Measurements from ENCODE around the gene HERC4.
"Not testable (repeated sequence)": the region's sequence is repeated elsewhere in the genome, so short reads cannot be mapped to it uniquely, and the experiment has no call there.

HERC4 gene

DNA sequence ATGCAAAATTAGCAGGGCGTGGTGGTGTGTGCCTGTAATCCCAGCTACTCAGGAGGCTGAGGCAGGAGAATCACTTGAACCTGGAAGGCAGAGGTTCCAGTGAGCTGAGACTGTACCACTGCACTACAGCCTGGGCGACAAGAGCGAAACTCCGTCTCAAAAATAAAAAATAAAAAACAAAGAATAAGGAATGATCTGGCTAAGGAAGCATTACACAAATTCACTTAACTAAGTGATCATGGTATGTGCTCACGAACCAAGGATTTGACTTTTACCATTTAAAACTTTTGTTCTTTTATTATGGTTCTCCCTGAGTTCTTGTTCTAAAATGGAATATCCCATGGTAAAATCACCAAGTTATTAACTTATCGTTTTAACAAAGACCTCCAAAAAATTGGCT, 119.5 kb downstream of the HERC4 start:
- DNase-seq: no peak

DNA sequence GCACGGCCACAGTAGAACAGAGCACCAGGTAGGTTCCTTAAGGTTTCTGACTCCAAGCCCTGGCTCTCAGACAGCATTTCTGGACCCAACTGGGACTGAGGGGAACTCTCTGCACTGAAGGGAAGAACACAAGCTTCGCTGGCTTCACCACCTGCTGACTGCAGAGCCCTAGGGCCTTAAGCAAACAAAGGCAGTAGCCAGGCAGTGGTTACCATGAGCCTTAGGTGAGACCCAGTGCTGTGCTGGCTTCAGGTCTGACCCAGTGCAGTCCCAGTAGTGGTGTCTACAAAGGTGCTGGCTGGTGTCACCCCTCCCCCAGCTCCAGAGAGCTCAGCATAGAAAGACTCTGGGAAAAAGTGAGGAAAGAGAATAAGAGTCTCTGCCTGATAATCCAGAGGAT, 131.2 kb downstream of the HERC4 start:
- DNase-seq: no peak

DNA sequence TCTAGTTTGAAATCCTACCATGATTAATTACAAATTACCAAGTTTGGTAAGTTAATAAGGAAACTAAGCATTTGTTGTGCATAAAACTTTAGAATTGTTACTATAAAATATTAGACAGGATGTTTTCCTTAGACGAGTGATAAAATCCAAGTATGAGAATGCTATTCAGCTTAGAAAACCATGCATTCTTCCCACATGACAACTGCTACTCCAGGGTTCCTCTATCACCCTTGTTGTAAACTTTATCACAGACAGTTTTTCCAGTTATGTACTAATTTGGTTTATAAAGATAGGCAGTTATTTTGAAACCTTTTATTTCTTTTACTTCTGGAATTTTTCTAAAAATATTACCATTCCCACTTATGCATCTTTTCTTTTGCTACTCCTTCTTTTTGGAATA, 138.7 kb downstream of the HERC4 start:
- no peak for DNase-seq

DNA sequence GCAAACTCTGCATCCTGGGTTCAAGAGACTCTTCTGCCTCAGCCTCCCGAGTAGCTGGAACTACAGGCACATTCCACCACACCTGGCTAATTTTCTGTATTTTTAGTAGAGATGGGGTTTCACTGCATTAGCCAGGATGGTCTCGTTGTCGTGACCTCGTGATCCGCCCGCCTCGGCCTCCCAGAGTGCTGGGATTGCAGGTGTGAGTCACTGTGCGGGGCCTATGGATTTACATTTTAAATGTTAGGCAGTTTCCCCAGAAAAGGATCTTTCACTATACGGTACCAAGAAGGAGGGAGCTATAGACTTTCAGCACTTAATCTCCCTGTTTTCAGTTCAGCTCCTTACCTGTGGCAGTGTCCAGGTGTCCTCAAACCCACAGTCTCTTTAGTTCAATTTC, 139.9 kb downstream of the HERC4 start:
- no peak for DNase-seq

DNA sequence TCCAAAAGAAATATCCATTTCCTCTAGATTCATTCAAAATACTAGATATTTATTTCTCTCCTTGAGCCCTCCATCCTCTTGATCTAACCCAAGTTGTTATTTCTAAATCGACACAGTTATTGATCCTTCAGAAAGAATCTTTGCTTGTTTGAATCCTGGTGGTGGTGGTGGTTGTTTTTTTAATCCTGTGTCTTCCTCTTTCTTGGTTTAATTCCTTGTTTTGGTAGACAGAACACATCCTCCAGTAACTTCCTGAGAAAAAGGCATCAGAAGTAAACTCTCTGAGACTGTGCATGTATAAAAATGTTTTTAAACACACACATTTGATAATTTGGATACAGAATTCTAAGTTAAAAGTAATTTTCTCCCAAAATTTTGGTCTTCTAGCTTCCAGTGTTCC, 140.7 kb downstream of the HERC4 start:
- no peak for DNase-seq

DNA sequence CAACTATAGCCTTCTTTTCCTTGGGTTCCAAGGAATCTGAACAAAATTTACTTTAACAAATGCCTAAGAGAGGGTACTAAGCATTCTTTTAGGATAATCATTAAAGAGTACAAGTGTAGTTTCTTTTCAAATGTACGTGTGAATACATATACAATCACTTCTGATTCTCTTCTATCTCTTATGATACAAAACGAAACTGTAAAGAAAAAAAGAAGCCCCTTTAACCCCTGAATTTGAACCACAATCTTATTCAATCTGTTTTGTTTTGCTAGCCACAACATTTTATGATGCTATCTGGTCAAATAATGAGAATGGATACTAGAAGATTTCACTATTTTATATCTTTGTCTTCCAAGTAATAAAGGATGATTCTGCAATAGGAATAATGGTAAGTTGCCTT, 141.9 kb downstream of the HERC4 start:
- DNase-seq: no peak

DNA sequence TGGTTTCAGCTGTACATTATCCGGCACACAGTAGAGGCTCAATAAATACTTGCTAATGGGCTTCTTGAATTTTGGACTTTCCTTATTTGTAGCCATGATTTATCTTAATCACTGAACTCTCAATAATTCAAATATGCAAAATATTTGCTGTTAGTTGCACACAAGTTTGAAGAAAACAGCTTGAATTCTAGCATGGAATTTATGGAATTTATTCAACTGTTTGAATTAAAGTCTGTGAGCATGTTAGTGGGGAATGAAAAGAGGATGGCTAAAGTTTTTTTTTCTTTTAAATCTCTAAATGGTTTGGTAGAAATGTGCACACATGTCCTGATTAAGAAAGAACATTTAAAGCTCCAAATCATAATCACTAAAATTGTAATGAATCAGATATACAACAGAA, 148.1 kb downstream of the HERC4 start:
- DNase-seq: no peak

DNA sequence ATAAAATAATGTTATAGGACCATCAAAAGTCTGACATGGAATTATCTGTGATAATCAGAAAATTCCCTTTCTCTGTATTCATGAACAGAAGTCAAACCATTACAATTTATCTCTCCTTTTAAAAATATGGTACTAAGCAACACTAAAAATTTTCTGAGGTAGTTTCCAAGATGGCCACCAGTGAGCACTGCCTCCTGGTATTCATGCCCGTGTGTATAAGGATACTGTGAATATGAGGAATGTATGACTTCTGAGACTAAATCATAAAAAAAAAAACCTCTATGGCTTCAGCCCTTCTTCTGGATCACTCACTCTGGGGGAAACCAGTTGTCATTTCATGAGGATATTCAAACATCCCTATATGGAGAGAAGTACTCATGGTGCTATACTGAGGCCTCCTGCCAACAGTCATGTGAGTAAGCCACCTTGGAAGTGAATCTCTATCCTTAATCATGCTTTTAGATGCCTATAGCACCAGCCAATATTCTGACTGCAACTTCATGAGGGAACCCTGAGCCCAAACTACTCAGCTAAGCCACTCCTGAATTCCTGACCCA, 149.6 kb downstream of the HERC4 start:
- no peak for DNase-seq

DNA sequence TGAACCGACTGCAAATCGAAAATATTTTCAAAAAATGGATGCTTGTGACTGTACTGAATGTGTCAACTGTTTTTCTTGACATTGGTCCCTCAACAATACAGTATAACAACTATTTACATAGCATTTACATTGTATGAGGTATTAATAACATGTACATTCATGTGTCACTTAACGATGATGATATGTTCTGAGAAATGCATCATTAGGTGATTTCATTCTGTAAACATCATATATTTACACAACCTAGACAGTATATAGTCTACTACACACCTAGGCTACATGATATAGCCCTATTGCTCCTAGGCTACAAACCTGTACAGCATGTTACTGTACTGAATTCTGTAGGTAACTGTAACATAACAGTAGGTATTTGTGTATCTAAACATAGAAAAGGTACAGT, 150.9 kb downstream of the HERC4 start:
- DNase-seq: no peak

DNA sequence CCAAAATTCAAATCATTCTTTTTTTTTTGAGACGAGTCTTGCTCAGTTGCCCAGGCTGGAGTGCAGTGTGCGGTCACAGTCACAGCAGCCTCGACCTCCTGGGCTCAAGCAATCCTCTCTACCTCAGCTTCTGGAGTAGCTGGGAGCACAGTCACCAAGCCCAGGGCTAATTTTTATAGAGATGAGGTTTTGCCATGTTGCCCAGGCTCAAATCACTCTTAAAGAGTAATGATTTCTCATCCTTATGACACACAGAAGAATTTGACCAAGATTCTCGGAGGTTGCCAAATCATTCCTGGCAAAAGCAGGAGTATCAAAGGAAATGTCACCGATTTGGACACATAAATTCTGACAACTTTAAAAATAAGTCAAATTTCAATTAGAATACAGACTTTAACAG, 151.5 kb downstream of the HERC4 start:
- no peak for DNase-seq

DNA sequence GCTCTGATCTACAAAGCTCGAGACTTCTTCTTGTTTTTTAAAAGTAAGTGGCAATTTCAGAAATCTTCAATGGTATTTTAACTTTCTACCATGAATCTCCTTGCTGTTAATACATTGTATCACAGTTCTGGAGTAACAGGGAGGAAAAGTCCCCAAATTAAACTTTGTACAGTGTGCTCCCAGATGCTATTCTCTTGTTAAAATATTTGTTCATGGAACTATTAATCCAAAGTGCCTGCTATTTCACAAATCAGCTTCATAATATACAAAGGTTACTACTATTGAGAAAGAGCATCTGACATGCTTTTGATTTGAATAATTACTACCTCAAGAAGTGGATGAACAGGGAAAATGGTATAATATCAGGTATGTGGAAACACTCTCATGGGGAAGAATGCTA, 154.0 kb downstream of the HERC4 start:
- no peak for DNase-seq

DNA sequence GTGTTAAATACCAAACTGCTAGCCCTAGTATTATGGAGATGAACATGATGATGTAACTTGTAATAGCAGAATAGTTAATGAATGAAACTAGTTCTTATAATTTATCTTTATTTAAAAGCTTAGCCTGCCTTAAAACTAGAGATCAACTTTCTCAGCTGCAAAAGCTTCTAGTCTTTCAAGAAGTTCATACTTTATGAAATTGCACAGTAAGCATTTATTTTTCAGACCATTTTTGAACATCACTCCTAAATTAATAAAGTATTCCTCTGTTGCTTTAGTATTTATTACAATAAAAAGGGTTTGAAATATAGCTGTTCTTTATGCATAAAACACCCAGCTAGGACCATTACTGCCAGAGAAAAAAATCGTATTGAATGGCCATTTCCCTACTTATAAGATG, 157.4 kb downstream of the HERC4 start:
- DNase-seq: no peak

DNA sequence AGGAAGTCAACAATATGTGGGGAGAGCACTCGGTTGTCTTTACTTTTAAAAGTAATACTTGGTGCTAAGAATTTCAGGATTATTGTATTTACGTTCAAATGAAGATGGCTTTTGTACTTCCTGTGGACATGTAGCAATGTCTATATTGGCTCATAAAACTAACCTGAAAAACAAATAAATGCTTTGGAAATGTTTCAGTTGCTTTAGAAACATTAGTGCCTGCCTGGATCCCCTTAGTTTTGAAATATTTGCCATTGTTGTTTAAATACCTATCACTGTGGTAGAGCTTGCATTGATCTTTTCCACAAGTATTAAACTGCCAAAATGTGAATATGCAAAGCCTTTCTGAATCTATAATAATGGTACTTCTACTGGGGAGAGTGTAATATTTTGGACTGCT, 157.9 kb downstream of the HERC4 start:
- no peak for DNase-seq

DNA sequence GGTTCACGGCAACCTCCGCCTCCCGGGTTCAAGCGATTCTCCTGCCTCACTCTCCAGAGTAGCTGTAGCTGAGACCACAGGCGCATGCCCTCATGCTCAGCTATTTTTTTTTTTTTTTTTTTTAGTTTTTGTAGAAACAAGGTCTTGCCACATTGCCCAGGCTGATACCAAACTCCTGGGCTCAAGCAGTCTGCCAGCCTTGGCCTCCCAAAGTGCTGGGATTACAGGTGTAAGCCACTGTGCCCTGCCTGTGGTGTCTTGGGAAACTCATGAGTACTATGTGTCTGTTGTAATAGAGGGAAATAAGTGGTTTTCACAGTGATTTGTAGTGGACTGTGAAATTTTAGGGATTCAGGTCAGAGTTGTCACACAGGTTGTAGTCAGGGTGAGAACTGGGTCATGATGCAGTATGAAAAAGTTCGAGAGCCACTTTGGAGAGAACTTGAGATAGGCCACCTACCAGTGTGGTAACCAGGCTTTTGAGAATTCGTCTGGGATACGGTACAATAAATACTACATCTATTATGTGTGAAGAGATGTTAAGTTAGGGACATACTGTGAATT, 160.2 kb downstream of the HERC4 start:
- no peak for DNase-seq

DNA sequence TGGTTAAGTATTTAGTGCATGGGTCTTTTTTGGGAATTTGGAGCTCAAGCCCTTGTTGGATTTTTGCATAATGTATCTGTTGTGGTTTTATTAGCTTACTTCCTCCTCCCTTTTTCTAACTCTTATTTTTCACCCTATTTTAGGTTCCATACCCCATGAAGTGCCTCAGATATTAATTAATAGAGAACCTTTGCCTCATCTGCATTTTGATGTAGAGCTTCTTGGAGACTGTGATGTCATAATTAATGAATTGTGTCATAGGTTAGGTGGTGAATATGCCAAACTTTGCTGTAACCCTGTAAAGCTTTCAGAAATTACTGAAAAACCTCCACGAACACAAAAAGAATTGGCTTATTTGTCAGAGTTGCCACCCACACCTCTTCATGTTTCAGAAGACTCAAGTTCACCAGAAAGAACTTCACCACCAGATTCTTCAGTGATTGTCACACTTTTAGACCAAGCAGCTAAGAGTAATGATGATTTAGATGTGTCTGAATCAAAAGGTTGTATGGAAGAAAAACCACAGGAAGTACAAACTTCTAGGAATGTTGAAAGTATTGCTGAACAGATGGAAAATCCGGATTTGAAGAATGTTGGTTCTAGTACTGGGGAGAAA, 162.6 kb downstream of the HERC4 start:
- no peak for DNase-seq

DNA sequence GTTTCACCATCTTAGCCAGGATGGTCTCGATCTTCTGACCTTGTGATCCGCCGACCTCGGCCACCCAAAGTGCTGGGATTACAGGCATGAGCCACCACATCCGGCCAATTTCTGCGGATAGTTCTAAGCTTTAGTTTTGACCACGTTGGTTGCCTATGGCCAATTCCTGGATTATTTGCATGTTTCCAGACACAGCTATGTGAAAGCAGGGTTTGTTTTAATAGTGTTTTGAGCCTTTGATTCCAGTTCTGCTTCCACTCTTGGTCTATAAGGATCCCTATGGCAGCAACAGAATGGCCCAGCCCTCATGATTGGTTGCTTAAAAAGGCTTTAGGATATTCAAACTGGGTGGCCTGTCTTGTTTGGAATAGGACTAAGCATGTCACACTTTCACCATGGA, 171.5 kb downstream of the HERC4 start:
- no peak for DNase-seq

DNA sequence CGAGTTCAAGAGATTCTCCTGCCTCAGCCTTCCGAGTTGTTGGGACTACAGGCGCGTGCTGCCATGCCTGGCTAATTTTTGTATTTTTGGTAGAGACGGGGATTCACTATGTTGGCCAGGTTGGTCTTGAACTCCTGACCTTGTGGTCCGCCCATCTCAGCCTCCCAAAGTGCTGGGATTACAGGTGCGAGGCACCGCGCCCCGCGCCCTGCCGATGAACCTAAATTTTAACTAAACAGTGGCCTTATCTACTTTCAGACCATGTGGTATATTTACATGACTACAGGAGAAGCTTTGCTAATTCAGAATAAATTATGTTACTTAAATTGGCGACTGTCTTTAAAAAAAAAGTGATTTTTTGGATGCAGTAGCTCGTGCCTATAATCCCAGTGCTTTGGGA, 181.4 kb downstream of the HERC4 start:
- no peak for DNase-seq

DNA sequence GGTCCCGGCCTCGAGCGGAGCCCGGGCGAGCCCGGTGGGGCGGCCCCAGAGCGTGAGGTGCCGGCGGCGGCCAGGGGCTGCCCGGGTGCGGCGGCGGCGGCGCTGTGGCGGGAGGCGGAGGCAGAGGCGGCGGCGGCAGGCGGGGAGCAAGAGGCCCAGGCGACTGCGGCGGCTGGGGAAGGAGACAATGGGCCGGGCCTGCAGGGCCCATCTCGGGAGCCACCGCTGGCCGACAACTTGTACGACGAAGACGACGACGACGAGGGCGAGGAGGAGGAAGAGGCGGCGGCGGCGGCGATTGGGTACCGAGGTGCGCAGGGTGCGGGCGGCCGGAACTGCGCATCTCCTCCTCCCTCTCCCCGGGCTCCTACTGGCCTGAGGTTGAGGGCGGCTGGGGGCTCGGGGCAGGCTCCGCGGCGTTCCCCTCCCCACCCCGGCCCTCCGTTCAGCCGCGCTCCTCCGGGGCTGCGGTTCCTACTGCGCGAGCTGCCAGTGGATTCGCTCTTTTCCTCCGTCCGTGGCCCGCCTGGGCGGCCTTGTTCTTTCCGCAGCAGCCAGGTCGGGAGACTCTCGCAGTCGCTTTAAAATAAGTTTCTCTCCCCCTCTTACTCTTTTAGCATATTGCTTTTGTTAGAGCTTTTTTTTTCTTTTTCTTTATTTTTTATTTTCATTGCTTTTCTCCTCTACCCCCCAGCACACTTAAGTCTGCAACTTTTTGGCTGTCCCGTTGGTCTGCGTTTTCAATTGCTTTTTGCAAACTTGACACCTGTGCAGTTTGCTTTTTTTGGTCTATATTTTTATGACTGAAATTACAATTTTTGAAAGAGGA, 190.0 kb downstream of the HERC4 start:
- peak; percentile 85 for DNase-seq

DNA sequence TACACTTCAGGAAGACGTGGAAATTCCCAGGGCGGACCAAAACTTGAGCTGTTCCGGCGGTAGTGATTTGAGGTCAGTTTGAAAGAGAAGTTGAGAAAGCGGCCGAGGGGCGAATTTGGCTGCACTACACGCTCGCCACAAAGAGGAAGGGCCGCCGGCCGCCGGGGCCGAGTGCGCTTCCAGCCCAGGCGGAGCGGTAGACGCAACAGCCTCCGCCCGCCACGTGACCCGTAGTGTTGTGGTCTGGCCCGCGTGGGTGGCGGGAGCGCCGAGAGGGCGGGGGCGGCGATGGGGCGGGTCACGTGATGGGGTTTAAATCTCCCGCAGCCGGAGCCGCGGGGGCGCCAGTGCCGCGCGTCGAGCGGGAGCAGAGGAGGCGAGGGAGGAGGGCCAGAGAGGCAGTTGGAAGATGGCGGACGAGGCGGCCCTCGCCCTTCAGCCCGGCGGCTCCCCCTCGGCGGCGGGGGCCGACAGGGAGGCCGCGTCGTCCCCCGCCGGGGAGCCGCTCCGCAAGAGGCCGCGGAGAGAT, 190.7 kb downstream of the HERC4 start, which contains the start of gene SIRT1:
Gene SIRT1, plus strand, starts transcription at position 344 of the 529 bp plus-strand sequence. Its CDS starts 66 bp downstream, at position 410.
- peak; percentile 94 for DNase-seq

DNA sequence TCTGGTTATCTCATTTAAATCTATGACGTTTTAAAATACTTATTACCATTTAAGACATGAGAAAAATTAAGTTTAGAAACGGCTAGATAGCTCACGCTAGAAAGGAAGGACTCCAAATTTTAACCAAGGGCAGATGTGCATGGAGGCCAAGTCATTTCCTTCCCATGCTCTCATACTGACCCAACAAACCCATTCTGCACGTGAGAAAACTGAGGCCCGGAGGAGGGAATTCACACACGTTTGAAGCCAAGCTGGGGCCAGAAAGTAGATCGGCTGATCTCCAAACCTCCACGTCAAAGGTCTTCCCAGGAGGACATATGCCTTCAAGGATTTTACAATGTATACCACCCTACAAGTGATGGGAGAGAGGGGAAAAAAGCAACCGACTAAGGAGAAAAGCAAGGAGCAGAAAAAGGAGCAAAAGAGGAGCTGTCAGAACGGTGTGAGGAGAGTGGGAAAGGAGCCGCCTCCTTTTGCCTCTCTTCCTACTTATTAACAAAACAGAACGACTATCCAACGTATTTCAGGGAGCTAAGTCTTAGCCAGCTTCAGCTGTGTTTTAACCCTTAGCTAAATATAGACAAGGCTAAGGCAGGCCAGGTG, 191.3 kb downstream of the HERC4 start:
- no peak for DNase-seq

DNA sequence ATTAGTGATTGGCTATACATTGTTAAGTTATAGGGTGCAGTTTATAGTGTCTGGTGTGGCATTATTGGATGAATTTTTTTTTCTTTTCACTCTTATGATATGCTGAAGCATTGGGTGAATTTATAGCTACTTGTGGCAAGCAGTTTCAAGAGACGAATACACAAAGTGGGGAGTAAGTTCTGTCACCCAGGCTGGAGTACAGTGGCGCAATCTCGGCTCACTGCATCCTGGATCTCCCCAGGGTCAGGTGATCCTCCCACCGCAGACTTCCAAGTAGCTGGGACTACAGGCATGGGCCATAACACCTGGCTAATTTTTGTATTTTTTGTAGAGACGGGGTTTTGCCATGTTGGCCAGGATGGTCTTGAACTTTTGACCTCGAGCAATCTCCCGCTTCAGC, 196.9 kb downstream of the HERC4 start:
- DNase-seq: no peak

DNA sequence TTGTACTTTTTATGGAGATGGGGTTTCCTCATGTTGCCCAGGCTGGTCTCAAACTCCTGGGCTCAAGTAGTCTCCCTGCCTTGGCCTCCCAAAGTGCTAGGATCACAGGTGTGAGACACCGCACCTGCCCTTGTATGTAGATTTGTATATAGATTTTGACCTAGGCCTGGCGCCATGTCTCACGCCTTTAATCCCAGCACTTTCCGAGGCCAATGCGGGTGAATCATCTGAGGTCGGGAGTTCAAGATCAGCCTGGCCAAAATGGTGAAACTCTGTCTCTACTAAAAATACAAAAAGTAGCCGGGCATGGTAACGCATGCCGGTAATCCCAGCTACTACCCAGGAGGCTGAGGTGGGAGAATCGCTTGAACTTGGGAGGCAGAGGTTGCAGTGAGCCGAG, 197.7 kb downstream of the HERC4 start:
- DNase-seq: not testable (repeated sequence)

Measured in stimulated activated CD8-positive, alpha-beta memory T cell treated with anti-CD3 and anti-CD28 coated beads, Interleukin-4, amount 100 ng/mL, for 48 hours (primary cell).